Cardiac fibroblast (primary cell): ENCODE results near the gene CASZ1.

Experiments
- DNase-seq, 2 donors: peaks; one replicate each; pipeline versions ENCODE4 v3.0.0 to v3.0.0-alpha.2; 2010; ENCODE audit warnings: low read depth in 2 of 2
- H3K4me3 ChIP-seq, 2 donors: replicated peaks in 1 of 2; 1 replicate in 1 of 2; 2 replicates in 1 of 2; pipeline ENCODE4 v1.5.1; 2011; ENCODE audit warnings: low read depth in 2 of 2, low read length in 2 of 2, mild to moderate bottlenecking in 2 of 2, moderate library complexity in 1 of 2
- TF ChIP-seq, protein P1 (sequence below): IDR thresholded peaks from one replicate; pipeline ENCODE4 v1.5.1; 2011; ENCODE audit warnings: low read depth, mild to moderate bottlenecking, low read length, inconsistent platforms

CASZ1 gene

GRCh38 chr1:10635085-10635896 lies 161.2 kb downstream of the CASZ1 start:
- TF ChIP-seq, protein P1, sequence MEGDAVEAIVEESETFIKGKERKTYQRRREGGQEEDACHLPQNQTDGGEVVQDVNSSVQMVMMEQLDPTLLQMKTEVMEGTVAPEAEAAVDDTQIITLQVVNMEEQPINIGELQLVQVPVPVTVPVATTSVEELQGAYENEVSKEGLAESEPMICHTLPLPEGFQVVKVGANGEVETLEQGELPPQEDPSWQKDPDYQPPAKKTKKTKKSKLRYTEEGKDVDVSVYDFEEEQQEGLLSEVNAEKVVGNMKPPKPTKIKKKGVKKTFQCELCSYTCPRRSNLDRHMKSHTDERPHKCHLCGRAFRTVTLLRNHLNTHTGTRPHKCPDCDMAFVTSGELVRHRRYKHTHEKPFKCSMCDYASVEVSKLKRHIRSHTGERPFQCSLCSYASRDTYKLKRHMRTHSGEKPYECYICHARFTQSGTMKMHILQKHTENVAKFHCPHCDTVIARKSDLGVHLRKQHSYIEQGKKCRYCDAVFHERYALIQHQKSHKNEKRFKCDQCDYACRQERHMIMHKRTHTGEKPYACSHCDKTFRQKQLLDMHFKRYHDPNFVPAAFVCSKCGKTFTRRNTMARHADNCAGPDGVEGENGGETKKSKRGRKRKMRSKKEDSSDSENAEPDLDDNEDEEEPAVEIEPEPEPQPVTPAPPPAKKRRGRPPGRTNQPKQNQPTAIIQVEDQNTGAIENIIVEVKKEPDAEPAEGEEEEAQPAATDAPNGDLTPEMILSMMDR = no peak
- no peak overlapping the region for H3K4me3 ChIP-seq
- DNase-seq = peak in 1 of 2 donors; percentile 58

GRCh38 chr1:10634428-10635084 lies 161.9 kb downstream of the CASZ1 start:
- DNase-seq = peak in 1 of 2 donors; percentile 15
- H3K4me3 ChIP-seq = no peak overlapping the region
- TF ChIP-seq, protein P1 = no peak

- DNase-seq = no peak
- no peak overlapping the region for H3K4me3 ChIP-seq
- TF ChIP-seq, protein P1 = no peak
Observed at GRCh38 chr1:10634075-10634427, 162.4 kb downstream of the CASZ1 start.

GRCh38 chr1:10633416-10633815 lies 163.0 kb downstream of the CASZ1 start:
- H3K4me3 ChIP-seq = no peak overlapping the region
- DNase-seq = no peak
- TF ChIP-seq, protein P1 = no peak

GRCh38 chr1:10632691-10633090 lies 163.8 kb downstream of the CASZ1 start:
- DNase-seq = no peak
- TF ChIP-seq, protein P1 = no peak
- H3K4me3 ChIP-seq = no peak overlapping the region

DNA sequence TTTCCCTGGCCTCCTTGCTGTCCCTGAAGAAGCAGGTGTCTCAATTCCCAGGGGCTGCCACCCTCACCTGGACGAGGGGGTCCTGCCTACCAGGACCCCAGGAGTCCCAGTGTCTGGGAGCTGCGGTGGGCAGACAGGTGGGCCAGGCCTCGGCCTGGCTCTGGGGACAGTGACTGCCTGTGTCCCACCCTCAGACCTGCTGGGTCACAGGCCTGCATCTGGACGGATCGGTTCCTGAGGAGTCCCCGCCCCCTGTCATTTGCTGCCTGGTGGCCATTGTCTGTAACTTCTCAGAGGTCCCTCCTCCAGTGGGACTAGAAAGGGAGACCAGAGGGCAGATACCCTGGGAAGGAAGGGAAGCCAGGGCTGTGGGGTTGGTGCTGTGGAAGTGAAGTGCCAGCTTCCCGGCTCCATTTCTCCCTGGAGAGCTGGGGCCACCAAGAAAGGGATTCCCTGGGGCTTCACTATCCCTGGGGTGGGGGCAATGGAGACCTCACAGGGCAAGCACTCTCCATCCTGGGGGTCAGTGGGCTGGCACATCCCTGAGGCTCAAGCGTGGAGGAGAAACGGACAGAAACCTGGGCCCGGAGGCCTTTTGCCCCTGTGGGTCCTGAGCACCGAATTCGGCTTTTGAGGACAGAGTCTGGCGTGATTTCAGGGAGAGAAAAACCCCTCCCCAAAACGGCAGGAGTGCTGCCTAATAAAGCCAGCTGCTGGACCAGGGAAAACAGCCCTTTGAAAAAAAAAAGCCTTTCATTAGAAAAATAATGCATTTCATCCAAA lies 164.4 kb downstream of the CASZ1 start:
- TF ChIP-seq, protein P1 = no peak
- H3K4me3 ChIP-seq = no peak overlapping the region
- no peak for DNase-seq
